Measurements from ENCODE around the gene PPP1R14D.
A peak's percentile ranks its signal among the peaks of the same experiment; 100 is the strongest.

The PPP1R14D gene

GRCh38 chr15:40845036-40845435 is 16.5 kb upstream of the PPP1R14D start:
- TF ChIP-seq, protein P1, sequence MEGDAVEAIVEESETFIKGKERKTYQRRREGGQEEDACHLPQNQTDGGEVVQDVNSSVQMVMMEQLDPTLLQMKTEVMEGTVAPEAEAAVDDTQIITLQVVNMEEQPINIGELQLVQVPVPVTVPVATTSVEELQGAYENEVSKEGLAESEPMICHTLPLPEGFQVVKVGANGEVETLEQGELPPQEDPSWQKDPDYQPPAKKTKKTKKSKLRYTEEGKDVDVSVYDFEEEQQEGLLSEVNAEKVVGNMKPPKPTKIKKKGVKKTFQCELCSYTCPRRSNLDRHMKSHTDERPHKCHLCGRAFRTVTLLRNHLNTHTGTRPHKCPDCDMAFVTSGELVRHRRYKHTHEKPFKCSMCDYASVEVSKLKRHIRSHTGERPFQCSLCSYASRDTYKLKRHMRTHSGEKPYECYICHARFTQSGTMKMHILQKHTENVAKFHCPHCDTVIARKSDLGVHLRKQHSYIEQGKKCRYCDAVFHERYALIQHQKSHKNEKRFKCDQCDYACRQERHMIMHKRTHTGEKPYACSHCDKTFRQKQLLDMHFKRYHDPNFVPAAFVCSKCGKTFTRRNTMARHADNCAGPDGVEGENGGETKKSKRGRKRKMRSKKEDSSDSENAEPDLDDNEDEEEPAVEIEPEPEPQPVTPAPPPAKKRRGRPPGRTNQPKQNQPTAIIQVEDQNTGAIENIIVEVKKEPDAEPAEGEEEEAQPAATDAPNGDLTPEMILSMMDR (IDR thresholded peaks at IDR 0.05; ENCODE audit: low read depth, low read length, missing control alignments): no peak
- H3K4me3 ChIP-seq (ENCODE audit: low read depth, low read length): peak overlapping the region; percentile 38
- no peak for DNase-seq (ENCODE audit: low read depth)
- in situ Hi-C loops (cut with HindIII; ENCODE audit: low sequenced_read_pairs): no loop called here

- peak overlapping the region; percentile 38 for H3K4me3 ChIP-seq (ENCODE audit: low read depth, low read length)
- in situ Hi-C loops (cut with HindIII; ENCODE audit: low sequenced_read_pairs): no loop called here
- DNase-seq (ENCODE audit: low read depth): no peak
Measured at GRCh38 chr15:40844696-40845030, 16.2 kb upstream of the PPP1R14D start.

DNA sequence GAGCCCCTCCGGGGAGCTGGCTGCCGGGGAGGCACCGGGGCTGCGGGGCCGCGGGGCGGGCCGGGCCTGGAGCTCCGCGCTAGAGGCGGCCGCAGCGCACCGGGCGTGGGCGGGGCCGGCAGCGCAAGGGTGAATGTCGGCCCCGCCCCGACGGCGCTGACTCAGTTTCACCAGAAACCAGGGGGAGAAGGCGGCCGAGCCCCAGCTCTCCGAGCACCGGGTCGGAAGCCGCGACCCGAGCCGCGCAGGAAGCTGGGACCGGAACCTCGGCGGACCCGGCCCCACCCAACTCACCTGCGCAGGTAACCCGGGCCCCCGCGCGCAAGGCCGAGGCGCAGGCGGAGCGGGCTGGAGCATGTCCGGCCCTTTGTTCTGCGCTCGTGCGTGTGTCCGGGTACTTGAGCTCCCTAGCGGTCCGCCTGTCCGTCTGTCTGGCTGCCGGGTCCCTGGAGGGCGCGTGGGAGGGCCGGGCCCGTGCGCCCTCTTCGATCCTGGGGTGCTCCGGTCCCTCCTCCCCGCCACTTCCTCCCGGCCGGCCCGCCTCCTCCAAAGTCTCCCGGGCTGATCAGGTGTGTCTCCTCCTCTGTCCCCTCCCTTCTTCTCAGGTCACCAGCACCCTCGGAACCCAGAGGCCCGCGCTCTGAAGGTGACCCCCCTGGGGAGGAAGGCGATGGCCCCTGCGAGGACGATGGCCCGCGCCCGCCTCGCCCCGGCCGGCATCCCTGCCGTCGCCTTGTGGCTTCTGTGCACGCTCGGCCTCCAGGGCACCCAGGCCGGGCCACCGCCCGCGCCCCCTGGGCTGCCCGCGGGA is 15.6 kb upstream of the PPP1R14D start, which contains the start of gene SPINT1:
Gene SPINT1, plus strand, starts transcription at position 164 of the 811 bp plus-strand sequence. Its CDS starts 507 bp downstream, at position 671.
- TF ChIP-seq, protein P1 (IDR thresholded peaks at IDR 0.05; ENCODE audit: low read depth, low read length, missing control alignments): no peak
- in situ Hi-C loops (cut with HindIII; ENCODE audit: low sequenced_read_pairs): no loop called here
- no peak for DNase-seq (ENCODE audit: low read depth)
- H3K4me3 ChIP-seq (ENCODE audit: low read depth, low read length): peak within 1 kb of the TSS; percentile 38

More at GRCh38 chr15:40844696-40845030, 16.2 kb upstream of the PPP1R14D start:
- TF ChIP-seq, protein P1 (IDR thresholded peaks at IDR 0.05; ENCODE audit: low read depth, low read length, missing control alignments): no peak

- no peak for DNase-seq (ENCODE audit: low read depth)
- TF ChIP-seq, protein P1 (IDR thresholded peaks at IDR 0.05; ENCODE audit: low read depth, low read length, missing control alignments): no peak
- H3K4me3 ChIP-seq (ENCODE audit: low read depth, low read length): peak overlapping the region; percentile 18
- in situ Hi-C loops (cut with HindIII; ENCODE audit: low sequenced_read_pairs): no loop called here
Measured at GRCh38 chr15:40843261-40843884, 14.9 kb upstream of the PPP1R14D start.

DNA sequence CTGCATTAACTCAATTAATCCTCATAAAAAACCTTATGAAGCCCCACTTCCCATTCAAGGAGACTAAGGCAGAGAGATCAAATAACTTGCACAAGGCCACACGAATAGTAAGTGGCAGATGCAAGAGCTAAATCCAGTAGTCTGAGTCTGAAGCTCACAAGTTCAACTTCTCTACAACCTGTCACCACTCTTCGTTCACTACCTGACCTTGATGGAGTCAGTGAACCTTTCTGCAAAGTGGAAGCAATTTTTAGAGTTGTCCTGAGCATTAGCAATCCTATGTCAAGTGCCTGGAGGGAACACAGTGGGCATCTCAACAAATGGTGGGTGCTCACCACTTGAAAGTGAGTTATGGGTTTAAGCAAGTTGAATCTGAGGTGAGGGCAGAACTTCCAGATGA is 13.2 kb upstream of the PPP1R14D start:
- no peak overlapping the region for H3K4me3 ChIP-seq (ENCODE audit: low read depth, low read length)
- TF ChIP-seq, protein P1 (IDR thresholded peaks at IDR 0.05; ENCODE audit: low read depth, low read length, missing control alignments): no peak
- in situ Hi-C loops (cut with HindIII; ENCODE audit: low sequenced_read_pairs): no loop called here
- no peak for DNase-seq (ENCODE audit: low read depth)

GRCh38 chr15:40838756-40839155 is 10.2 kb upstream of the PPP1R14D start:
- in situ Hi-C loops (cut with HindIII; ENCODE audit: low sequenced_read_pairs): no loop called here
- H3K4me3 ChIP-seq (ENCODE audit: low read depth, low read length): no peak overlapping the region
- TF ChIP-seq, protein P1 (IDR thresholded peaks at IDR 0.05; ENCODE audit: low read depth, low read length, missing control alignments): no peak
- no peak for DNase-seq (ENCODE audit: low read depth)

Data from astrocyte of the cerebellum (primary cell).